T47D (cell line): ENCODE measurements around the gene CLDN15.

Experiments
- DNase-seq, 2 experiments: peaks; one replicate each; pipeline versions ENCODE4 v3.0.0 to v3.0.0-alpha.2; 2011 to 2012; ENCODE audit warnings: low read depth in 1 of 2, low spot score in 1 of 2
- JUND ChIP-seq: IDR thresholded peaks from 2 replicates; pipeline ENCODE4 v1.6.1; 2012; ENCODE audit warnings: low read depth
- in situ Hi-C: cut with HindIII; loops from 2 replicates; pipeline ENCODE4 v1.10.0; 2016; ENCODE audit warnings: low sequenced_read_pairs, low pct_unique_long_range_greater_than_20kb

The CLDN15 gene

DNA sequence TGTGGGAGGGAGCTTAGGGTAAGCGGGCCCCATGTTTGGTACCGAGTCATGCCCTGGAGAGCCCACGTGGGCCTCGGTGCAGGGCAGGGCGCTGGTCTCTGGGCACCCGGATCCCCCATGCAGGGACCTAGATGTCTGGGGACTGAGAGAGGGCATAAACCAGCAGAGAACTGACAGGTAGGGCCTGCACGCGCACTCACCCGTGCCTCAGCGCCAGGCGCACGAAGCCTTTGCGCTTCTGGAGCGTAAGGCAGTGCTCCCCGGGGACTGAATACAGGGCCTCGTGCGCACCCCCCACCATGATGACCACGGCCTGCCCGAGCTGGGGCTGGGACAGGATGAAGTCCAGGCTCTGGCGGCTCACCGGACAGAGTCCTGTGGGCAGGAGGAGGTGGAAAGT lies 39.6 kb downstream of the CLDN15 start:
- in situ Hi-C loops: no loop called here
- TF ChIP-seq JUND: no peak
- DNase-seq: no peak

DNA sequence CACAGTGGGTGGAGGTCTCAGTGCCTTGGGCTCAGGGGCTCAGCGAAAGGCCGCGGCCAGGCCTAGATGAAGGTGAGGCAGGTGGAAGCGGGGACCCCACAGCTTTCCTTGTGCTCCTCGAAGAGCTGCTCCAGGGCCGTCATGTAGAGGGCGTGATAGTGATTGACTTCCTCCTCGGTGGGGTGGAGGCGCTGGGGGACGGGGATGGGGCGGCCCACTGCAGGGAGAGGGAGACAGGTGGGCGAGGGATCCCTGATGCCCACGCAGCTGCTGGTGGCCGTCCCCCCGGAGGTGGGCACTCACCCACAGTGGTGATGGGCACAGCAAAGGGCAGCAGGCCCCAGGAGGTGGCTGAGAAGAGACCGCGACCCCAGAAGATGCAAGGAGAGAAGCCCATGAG lies 41.7 kb downstream of the CLDN15 start:
- no peak for DNase-seq
- in situ Hi-C loops: no loop called here
- TF ChIP-seq JUND: no peak

DNA sequence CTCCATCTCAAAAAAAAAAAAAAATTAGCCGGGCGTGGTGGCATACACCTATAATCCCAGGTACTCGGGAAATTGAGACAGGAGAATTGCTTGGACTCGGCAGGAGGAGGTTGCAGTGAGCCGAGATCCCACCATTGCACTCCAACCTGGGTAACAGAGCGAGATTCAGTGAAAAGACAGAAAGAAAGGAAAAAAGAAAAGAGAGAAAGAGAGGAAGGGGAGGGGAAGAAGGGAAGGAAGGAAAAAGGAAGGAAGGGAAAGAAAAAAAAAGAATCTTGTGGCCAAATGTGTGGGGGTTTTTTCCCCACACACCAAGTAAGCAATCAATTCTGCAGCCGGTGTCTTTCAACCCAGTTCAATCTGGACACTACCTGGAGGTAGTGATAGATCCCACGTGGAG lies 48.5 kb downstream of the CLDN15 start:
- in situ Hi-C loops: no loop called here
- TF ChIP-seq JUND: no peak
- no peak for DNase-seq

DNA sequence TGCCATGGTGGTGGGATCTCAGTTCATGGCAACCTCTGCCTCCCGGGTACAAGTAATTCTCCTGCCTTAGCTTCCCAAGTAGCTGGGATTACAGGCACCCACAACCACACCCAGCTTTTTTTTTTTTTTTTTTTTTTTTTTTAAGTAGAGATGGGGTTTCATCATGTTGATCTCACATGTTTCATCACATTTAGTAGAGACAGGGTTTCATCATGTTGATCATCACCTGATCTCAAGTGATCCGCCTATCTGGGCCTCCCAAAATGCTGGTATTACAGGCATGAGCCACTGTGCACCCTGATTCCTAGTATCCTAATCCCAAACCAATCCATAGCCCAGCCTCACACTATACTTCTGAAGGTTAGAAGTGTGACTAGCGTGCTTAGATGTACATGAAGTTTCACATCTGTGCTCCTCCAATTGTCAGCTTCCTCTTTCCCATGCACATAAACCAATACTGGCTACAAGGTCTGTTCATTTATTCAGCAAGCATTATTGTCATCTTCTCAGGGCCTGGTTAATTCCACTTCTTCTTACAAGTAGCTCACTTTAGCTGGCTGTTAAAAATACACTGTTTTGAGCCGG lies 50.7 kb downstream of the CLDN15 start:
- in situ Hi-C loops: no loop called here
- no peak for DNase-seq
- no peak for TF ChIP-seq JUND

DNA sequence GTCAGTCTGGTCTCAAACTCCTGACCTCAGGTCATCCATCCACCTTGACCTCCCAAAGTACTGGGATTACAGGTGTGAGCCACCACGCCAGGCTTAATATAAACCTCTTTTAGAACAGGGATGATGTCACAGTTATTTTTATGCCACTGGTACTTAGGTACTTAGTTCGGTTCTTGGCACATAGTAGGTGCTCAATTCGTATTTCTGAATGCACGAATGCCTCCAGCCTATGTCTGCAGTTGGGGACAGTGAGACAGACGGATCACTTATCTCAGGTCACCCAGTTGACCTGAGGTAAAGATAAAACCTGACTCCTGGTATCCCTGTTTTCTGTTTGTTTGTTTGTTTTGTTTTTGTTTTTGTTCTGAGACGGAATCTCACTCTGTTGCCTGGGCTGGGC lies 51.4 kb downstream of the CLDN15 start:
- in situ Hi-C loops: no loop called here
- TF ChIP-seq JUND: no peak
- DNase-seq: no peak

DNA sequence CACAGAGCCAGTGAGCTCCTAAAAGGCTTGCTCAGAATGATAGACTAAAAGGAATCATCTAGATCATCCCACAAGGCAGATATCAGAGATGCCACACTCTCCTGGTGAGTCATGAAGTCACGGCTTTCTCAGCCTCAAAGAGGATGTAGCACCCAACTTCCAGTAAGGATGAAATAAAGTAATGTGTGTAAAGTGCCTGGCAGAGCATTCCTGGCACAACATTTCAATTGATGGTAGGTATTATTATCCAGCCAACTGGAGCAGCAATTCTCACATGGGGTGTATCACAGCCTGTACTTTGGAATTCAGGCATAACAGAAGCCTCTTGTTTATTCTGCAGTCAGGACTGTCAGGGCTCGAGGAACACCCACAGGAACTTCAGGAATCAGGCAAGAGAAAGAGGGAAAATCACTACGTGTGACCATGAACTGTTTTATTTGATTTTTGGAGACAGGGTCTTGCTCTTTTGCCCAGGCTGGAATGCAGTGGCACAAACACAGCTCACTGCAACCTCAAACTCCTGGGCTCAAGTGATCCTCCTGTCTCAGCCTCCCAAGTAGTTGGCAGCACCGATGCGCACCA lies 52.3 kb downstream of the CLDN15 start:
- in situ Hi-C loops: no loop called here
- TF ChIP-seq JUND: no peak
- DNase-seq: no peak
